Measurements from ENCODE around the gene ZNF75A. TPM values are rescaled to one million over a fixed set of nuclear protein-coding genes. Genes with fewer than 3 reads are reported as not detected.
"Not testable (repeated sequence)": the region's sequence is repeated elsewhere in the genome, so short reads cannot be mapped to it uniquely, and the experiment has no call there.

The ZNF75A gene
- total RNA-seq, 5 donors from 2014 or later (not counting 1 experiment from before 2014, with no cell fraction given) = 46.0 to 68.7 (median 60.3) TPM

GRCh38 chr16:3264137-3265036, 40.9 kb upstream of the ZNF75A start:
- under 1% methylated on average over 77 of the region's 77 CpGs for WGBS (ENCODE audit: insufficient coverage)
- Mint-ChIP-seq H3K27me3 (no peaks in the 10 kb centered on the region), H3K4me3 (peak overlapping the region; percentile 86 to 96 (median 87)), H3K36me3 (peaks cover 30% of the 10 kb centered on the region), H3K4me1 (peaks cover 26 to 39% (median 32%) of the 10 kb centered on the region in 3 donors), H3K9me3 (peaks cover 0 to 3% (median 3%) of the 10 kb centered on the region in 3 donors), H3K27ac (peak overlapping the region; percentile 90 to 97)
- ChIA-PET CTCF (interaction anchor here in 1 of 2 donors (0.6 kb wide), 1 partner anchor 118 kb away, joined by 3 read pairs; no protein-coding TSS in a partner anchor), POLR2A (interaction anchor here in 1 of 2 donors (0.9 kb wide), 1 partner anchor 18 kb away, joined by 5 read pairs; no protein-coding TSS in a partner anchor)
- ATAC-seq (replicated peaks in 1 of 4) (peak; percentile 86 to 89 (median 86)), DNase-seq (peak; percentile 90 to 98 (median 96))
- Histone ChIP-seq H3K4me1 (ENCODE audit: control insufficient read depth in 1 of 2, extremely low read depth in 1 of 2, insufficient read depth in 2 of 2, low read length in 2 of 2) (peaks cover 3 to 28% of the 10 kb centered on the region in 2 experiments), H3K4me3 (ENCODE audit: control insufficient read depth in 1 of 2, extremely low read depth in 1 of 2, low read length in 1 of 2) (peak overlapping the region; percentile 65 to 93), H3K27me3 (replicated peaks in 1 of 2; ENCODE audit: control insufficient read depth in 2 of 2, extremely low read depth in 1 of 2, insufficient read depth in 2 of 2, low read length in 1 of 2) (no peaks in the 10 kb centered on the region), H3K9me3 (no peaks in the 10 kb centered on the region), H3K36me3 (ENCODE audit: control insufficient read depth in 2 of 2, extremely low read depth in 1 of 2, insufficient read depth in 1 of 2, low read length in 1 of 2) (peaks cover 0 to 15% of the 10 kb centered on the region in 2 donors), H3K27ac (ENCODE audit: low read length) (peak overlapping the region; percentile 93)

- no peak overlapping the region for H3K27ac Mint-ChIP-seq
- Histone ChIP-seq H3K4me1 (ENCODE audit: control insufficient read depth in 1 of 2, extremely low read depth in 1 of 2, insufficient read depth in 2 of 2, low read length in 2 of 2) (peaks cover 3 to 28% of the 10 kb centered on the region in 2 experiments), H3K27me3 (replicated peaks in 1 of 2; ENCODE audit: control insufficient read depth in 2 of 2, extremely low read depth in 1 of 2, insufficient read depth in 2 of 2, low read length in 1 of 2) (no peaks in the 10 kb centered on the region), H3K4me3 (ENCODE audit: control insufficient read depth in 1 of 2, extremely low read depth in 1 of 2, low read length in 1 of 2) (no peak overlapping the region), H3K9me3 (no peaks in the 10 kb centered on the region), H3K36me3 (ENCODE audit: control insufficient read depth in 2 of 2, extremely low read depth in 1 of 2, insufficient read depth in 1 of 2, low read length in 1 of 2) (peaks cover 0 to 15% of the 10 kb centered on the region in 2 donors), H3K27ac (ENCODE audit: low read length) (no peak overlapping the region)
- peaks cover 0 to 3% (median 3%) of the 10 kb centered on the region in 3 donors for H3K9me3 Mint-ChIP-seq
- CTCF ChIA-PET = interaction anchor here in 1 of 2 donors (0.6 kb wide), 2 partner anchors 177 to 196 kb away, joined by 3 read pairs; no protein-coding TSS in a partner anchor
- POLR2A ChIA-PET = interaction anchor here in 1 of 2 donors (0.5 kb wide), 1 partner anchor 136 kb away, joined by 7 read pairs; no protein-coding TSS in a partner anchor
- no peak overlapping the region for H3K4me3 Mint-ChIP-seq
- ATAC-seq (replicated peaks in 1 of 4) = no peak
- peaks cover 23 to 36% (median 31%) of the 10 kb centered on the region in 3 donors for H3K4me1 Mint-ChIP-seq
- peak in 1 of 35 experiments; percentile 37 for DNase-seq
- H3K36me3 Mint-ChIP-seq = peaks cover 33% of the 10 kb centered on the region
- no peaks in the 10 kb centered on the region for H3K27me3 Mint-ChIP-seq
- no CpG with 5 or more reads among the region's 5 CpGs for WGBS (ENCODE audit: insufficient coverage)
These were observed 38.3 kb upstream of the ZNF75A start for GRCh38 chr16:3266873-3267537.

GRCh38 chr16:3268294-3268693, 37.0 kb upstream of the ZNF75A start:
- 100% methylated on average over 1 of the region's 1 CpG for WGBS (ENCODE audit: insufficient coverage)
- Mint-ChIP-seq H3K27me3 (no peaks in the 10 kb centered on the region), H3K9me3 (peaks cover 0 to 4% (median 3%) of the 10 kb centered on the region in 3 donors), H3K36me3 (peaks cover 33% of the 10 kb centered on the region), H3K27ac (no peak overlapping the region), H3K4me1 (peaks cover 11 to 25% (median 20%) of the 10 kb centered on the region in 3 donors), H3K4me3 (no peak overlapping the region)
- DNase-seq (no peak), ATAC-seq (replicated peaks in 1 of 4) (no peak)
- Histone ChIP-seq H3K27me3 (replicated peaks in 1 of 2; ENCODE audit: control insufficient read depth in 2 of 2, extremely low read depth in 1 of 2, insufficient read depth in 2 of 2, low read length in 1 of 2) (no peaks in the 10 kb centered on the region), H3K36me3 (ENCODE audit: control insufficient read depth in 2 of 2, extremely low read depth in 1 of 2, insufficient read depth in 1 of 2, low read length in 1 of 2) (peaks cover 0 to 15% of the 10 kb centered on the region in 2 donors), H3K9me3 (no peaks in the 10 kb centered on the region), H3K27ac (ENCODE audit: low read length) (no peak overlapping the region), H3K4me3 (ENCODE audit: control insufficient read depth in 1 of 2, extremely low read depth in 1 of 2, low read length in 1 of 2) (no peak overlapping the region), H3K4me1 (ENCODE audit: control insufficient read depth in 1 of 2, extremely low read depth in 1 of 2, insufficient read depth in 2 of 2, low read length in 2 of 2) (peaks cover 3 to 17% of the 10 kb centered on the region in 2 experiments)
- POLR2A ChIA-PET = no interaction called here
- CTCF ChIA-PET = no interaction called here

- H3K27ac ChIP-seq (ENCODE audit: low read length); ATAC-seq (replicated peaks in 1 of 4); POLR2A ChIA-PET; H3K4me1 ChIP-seq (ENCODE audit: control insufficient read depth in 1 of 2, extremely low read depth in 1 of 2, insufficient read depth in 2 of 2, low read length in 2 of 2); DNase-seq; H3K4me3 ChIP-seq (ENCODE audit: control insufficient read depth in 1 of 2, extremely low read depth in 1 of 2, low read length in 1 of 2); H3K4me3 Mint-ChIP-seq; CTCF ChIA-PET; H3K27me3 Mint-ChIP-seq; H3K27ac Mint-ChIP-seq; H3K9me3 ChIP-seq; H3K27me3 ChIP-seq (replicated peaks in 1 of 2; ENCODE audit: control insufficient read depth in 2 of 2, extremely low read depth in 1 of 2, insufficient read depth in 2 of 2, low read length in 1 of 2); H3K4me1 Mint-ChIP-seq: not testable (repeated sequence)
- peaks cover 0 to 11% (median 6%) of the 10 kb centered on the region in 3 donors for H3K9me3 Mint-ChIP-seq
- H3K36me3 Mint-ChIP-seq = peaks cover 27% of the 10 kb centered on the region
- no CpG with 5 or more reads among the region's 5 CpGs for WGBS (ENCODE audit: insufficient coverage)
- H3K36me3 ChIP-seq (ENCODE audit: control insufficient read depth in 2 of 2, extremely low read depth in 1 of 2, insufficient read depth in 1 of 2, low read length in 1 of 2) = peaks cover 0 to 12% of the 10 kb centered on the region in 2 donors
These were observed 34.6 kb upstream of the ZNF75A start for GRCh38 chr16:3270718-3271117.

GRCh38 chr16:3271281-3271680, 34.0 kb upstream of the ZNF75A start:
- H3K27ac Mint-ChIP-seq; H3K27me3 Mint-ChIP-seq; H3K4me1 Mint-ChIP-seq; ATAC-seq (replicated peaks in 1 of 4); H3K27me3 ChIP-seq (replicated peaks in 1 of 2; ENCODE audit: control insufficient read depth in 2 of 2, extremely low read depth in 1 of 2, insufficient read depth in 2 of 2, low read length in 1 of 2); H3K4me3 Mint-ChIP-seq; DNase-seq; CTCF ChIA-PET; H3K4me1 ChIP-seq (ENCODE audit: control insufficient read depth in 1 of 2, extremely low read depth in 1 of 2, insufficient read depth in 2 of 2, low read length in 2 of 2); H3K36me3 ChIP-seq (ENCODE audit: control insufficient read depth in 2 of 2, extremely low read depth in 1 of 2, insufficient read depth in 1 of 2, low read length in 1 of 2); H3K9me3 ChIP-seq; POLR2A ChIA-PET; H3K27ac ChIP-seq (ENCODE audit: low read length); H3K4me3 ChIP-seq (ENCODE audit: control insufficient read depth in 1 of 2, extremely low read depth in 1 of 2, low read length in 1 of 2): not testable (repeated sequence)
- WGBS (ENCODE audit: insufficient coverage) = no CpG with 5 or more reads among the region's 22 CpGs
- Mint-ChIP-seq H3K36me3 (peaks cover 26% of the 10 kb centered on the region), H3K9me3 (peaks cover 0 to 12% (median 8%) of the 10 kb centered on the region in 3 donors)

- H3K27ac ChIP-seq (ENCODE audit: low read length) = no peak overlapping the region
- ATAC-seq (replicated peaks in 1 of 4) (no peak), DNase-seq (no peak)
- WGBS (ENCODE audit: insufficient coverage) = 100% methylated on average over 1 of the region's 4 CpGs
- H3K9me3 ChIP-seq = no peaks in the 10 kb centered on the region
- peaks cover 2% of the 10 kb centered on the region for H3K36me3 Mint-ChIP-seq
- H3K27ac Mint-ChIP-seq = no peak overlapping the region
- no peaks in the 10 kb centered on the region for H3K27me3 Mint-ChIP-seq
- POLR2A ChIA-PET = no interaction called here
- peaks cover 0 to 11% (median 6%) of the 10 kb centered on the region in 3 donors for H3K9me3 Mint-ChIP-seq
- H3K4me3 Mint-ChIP-seq = no peak overlapping the region
- CTCF ChIA-PET = no interaction called here
- no peak overlapping the region for H3K4me3 ChIP-seq (ENCODE audit: control insufficient read depth in 1 of 2, extremely low read depth in 1 of 2, low read length in 1 of 2)
- H3K36me3 ChIP-seq (ENCODE audit: control insufficient read depth in 2 of 2, extremely low read depth in 1 of 2, insufficient read depth in 1 of 2, low read length in 1 of 2) = no peaks in the 10 kb centered on the region
- no peaks in the 10 kb centered on the region for H3K4me1 ChIP-seq (ENCODE audit: control insufficient read depth in 1 of 2, extremely low read depth in 1 of 2, insufficient read depth in 2 of 2, low read length in 2 of 2)
- peaks cover 0 to 1% (median 0%) of the 10 kb centered on the region in 3 donors for H3K4me1 Mint-ChIP-seq
- H3K27me3 ChIP-seq (replicated peaks in 1 of 2; ENCODE audit: control insufficient read depth in 2 of 2, extremely low read depth in 1 of 2, insufficient read depth in 2 of 2, low read length in 1 of 2) = peaks cover 0 to 7% of the 10 kb centered on the region in 2 experiments
These were observed 30.8 kb upstream of the ZNF75A start for GRCh38 chr16:3274490-3274889.

All from T-cell (primary cell).